ENCODE measurements around the gene MARCHF4. TPM values are rescaled to one million over a fixed set of nuclear protein-coding genes. Genes with fewer than 3 reads are reported as not detected.

Gene MARCHF4
- total and polyA plus RNA-seq, 4 donors: 0.13 TPM; not detected in 3

GRCh38 chr2:216348756-216349308 is 23.5 kb downstream of the MARCHF4 start:
- no peaks in the 10 kb centered on the region for H3K9me3 ChIP-seq (ENCODE audit: control insufficient read depth, low read length)
- intact Hi-C loops (cut with DNase I): no loop called here

DNA sequence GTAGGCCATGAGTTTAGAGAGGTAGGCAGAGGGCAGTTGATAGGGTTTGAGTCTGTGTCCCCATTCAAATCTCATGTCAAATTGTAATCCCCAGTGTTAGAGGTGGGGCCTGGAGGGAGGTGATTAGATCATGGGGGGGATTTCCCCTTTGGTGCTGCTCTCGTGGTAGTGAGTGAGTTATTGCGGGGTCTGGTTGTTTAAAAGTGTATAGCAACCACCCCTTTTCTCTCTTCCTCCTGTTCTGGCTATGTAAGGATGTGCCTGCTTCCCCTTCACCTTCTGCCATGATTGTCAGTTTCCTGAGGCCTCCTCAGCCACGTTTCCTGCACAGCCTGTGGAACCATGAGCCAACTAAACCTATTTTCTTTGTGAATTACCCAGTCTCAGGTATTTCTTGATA is 25.5 kb downstream of the MARCHF4 start:
- WGBS, 2 donors: 73 to 89% methylated on average over 3 of the region's 3 CpGs
- intact Hi-C loops (cut with DNase I): no loop called here
- Histone ChIP-seq H3K36me3 (ENCODE audit: control insufficient read depth in 1 of 2, insufficient read depth in 2 of 2, low read length in 1 of 2) (no peaks in the 10 kb centered on the region), H3K4me3 (ENCODE audit: low read length in 2 of 2) (no peak overlapping the region), H3K4me1 (ENCODE audit: control insufficient read depth in 1 of 2, insufficient read depth in 2 of 2, low read length in 2 of 2) (no peaks in the 10 kb centered on the region), H3K27me3 (ENCODE audit: control insufficient read depth in 1 of 2, insufficient read depth in 2 of 2, low read length in 1 of 2) (no peaks in the 10 kb centered on the region), H3K27ac (ENCODE audit: low read depth in 1 of 2, low read length in 2 of 2) (no peak overlapping the region), H3K9me3 (ENCODE audit: control insufficient read depth, low read length) (no peaks in the 10 kb centered on the region)
- DNase-seq (no peak), ATAC-seq (ENCODE audit: low FRiP score) (no peak)

More at GRCh38 chr2:216348756-216349308, 23.5 kb downstream of the MARCHF4 start:
- WGBS, 2 donors: 67 to 73% methylated on average over 3 of the region's 3 CpGs
- H3K27me3 ChIP-seq (ENCODE audit: control insufficient read depth in 1 of 2, insufficient read depth in 2 of 2, low read length in 1 of 2): no peaks in the 10 kb centered on the region
- no peak overlapping the region for H3K27ac ChIP-seq (ENCODE audit: low read depth in 1 of 2, low read length in 2 of 2)
- DNase-seq (no peak), ATAC-seq (ENCODE audit: low FRiP score) (no peak)
- no peak overlapping the region for H3K4me3 ChIP-seq (ENCODE audit: low read length in 2 of 2)
- H3K4me1 ChIP-seq (ENCODE audit: control insufficient read depth in 1 of 2, insufficient read depth in 2 of 2, low read length in 2 of 2): no peaks in the 10 kb centered on the region
- H3K36me3 ChIP-seq (ENCODE audit: control insufficient read depth in 1 of 2, insufficient read depth in 2 of 2, low read length in 1 of 2): no peaks in the 10 kb centered on the region

- 43 to 59% methylated on average over 3 of the region's 3 CpGs for WGBS, 2 donors
- Histone ChIP-seq H3K27ac (ENCODE audit: low read depth in 1 of 2, low read length in 2 of 2) (no peak overlapping the region), H3K4me3 (ENCODE audit: low read length in 2 of 2) (no peak overlapping the region), H3K27me3 (ENCODE audit: control insufficient read depth in 1 of 2, insufficient read depth in 2 of 2, low read length in 1 of 2) (no peaks in the 10 kb centered on the region), H3K9me3 (ENCODE audit: control insufficient read depth, low read length) (no peaks in the 10 kb centered on the region), H3K4me1 (ENCODE audit: control insufficient read depth in 1 of 2, insufficient read depth in 2 of 2, low read length in 2 of 2) (no peaks in the 10 kb centered on the region), H3K36me3 (ENCODE audit: control insufficient read depth in 1 of 2, insufficient read depth in 2 of 2, low read length in 1 of 2) (no peaks in the 10 kb centered on the region)
- intact Hi-C loops (cut with DNase I): no loop called here
- DNase-seq (no peak), ATAC-seq (ENCODE audit: low FRiP score) (no peak)
These were observed 26.4 kb downstream of the MARCHF4 start for GRCh38 chr2:216345846-216346245.

DNA sequence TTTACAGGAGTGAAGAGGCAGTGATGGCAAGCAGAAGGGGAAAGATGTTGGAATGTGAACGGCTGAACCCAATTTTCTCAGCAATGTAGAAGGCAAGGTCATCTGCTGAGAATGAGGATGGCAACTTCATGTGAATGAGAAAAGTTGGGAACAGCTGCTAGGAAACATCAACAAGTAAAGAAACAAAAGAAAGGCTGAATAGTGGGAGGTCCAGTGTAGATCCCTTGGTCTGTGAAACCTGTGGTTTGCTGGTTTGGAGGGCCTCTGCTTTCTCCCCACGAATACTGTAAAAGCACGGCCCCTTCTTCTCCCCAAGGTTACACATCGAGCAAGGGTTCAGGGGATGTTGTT is 27.4 kb downstream of the MARCHF4 start:
- Histone ChIP-seq H3K4me1 (ENCODE audit: control insufficient read depth in 1 of 2, insufficient read depth in 2 of 2, low read length in 2 of 2) (no peaks in the 10 kb centered on the region), H3K27ac (ENCODE audit: low read depth in 1 of 2, low read length in 2 of 2) (no peak overlapping the region), H3K4me3 (ENCODE audit: low read length in 2 of 2) (no peak overlapping the region), H3K9me3 (ENCODE audit: control insufficient read depth, low read length) (no peaks in the 10 kb centered on the region), H3K36me3 (ENCODE audit: control insufficient read depth in 1 of 2, insufficient read depth in 2 of 2, low read length in 1 of 2) (no peaks in the 10 kb centered on the region), H3K27me3 (ENCODE audit: control insufficient read depth in 1 of 2, insufficient read depth in 2 of 2, low read length in 1 of 2) (no peaks in the 10 kb centered on the region)
- intact Hi-C loops (cut with DNase I): no loop called here
- no peak for ATAC-seq (ENCODE audit: low FRiP score)
- WGBS, 2 donors: 43 to 50% methylated on average over 4 of the region's 4 CpGs
- no peak for DNase-seq

DNA sequence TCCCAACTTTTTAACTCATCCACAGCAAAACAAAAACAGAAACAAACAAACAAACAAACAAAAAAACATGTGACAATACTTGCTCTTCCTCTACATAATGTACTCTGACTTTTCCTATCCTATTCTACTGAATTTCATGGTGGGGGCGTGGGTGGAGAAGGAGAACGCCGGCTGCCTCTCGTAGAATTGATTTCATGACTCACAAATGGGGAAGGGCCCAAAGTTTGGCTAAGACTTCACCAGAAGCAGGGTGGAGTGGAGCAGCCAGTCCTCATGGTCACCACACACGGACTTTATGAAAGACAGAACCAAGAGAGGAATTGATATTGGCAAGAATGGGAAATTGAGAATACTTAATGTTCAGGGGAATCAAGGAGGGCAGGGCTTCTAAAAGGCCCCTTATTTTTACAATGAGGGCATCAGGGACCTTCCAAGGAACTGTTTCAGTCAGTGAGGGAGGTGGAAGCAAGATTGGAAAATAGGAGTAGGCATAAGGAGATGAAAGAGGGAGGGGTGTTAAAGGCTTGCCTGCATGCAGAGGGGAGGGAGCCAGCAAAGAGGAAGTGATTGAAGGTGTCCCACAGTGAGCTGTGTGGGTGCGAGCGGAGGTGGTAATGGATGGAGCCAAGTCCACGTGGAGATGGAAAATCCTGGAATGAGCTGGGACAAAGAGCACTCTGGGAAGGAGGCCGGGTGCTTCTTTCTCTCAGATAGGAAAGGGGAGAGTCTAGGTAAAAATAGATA is 27.9 kb downstream of the MARCHF4 start:
- Histone ChIP-seq H3K36me3 (ENCODE audit: control insufficient read depth in 1 of 2, insufficient read depth in 2 of 2, low read length in 1 of 2) (no peaks in the 10 kb centered on the region), H3K27ac (ENCODE audit: low read depth in 1 of 2, low read length in 2 of 2) (no peak overlapping the region), H3K9me3 (ENCODE audit: control insufficient read depth, low read length) (no peaks in the 10 kb centered on the region), H3K4me1 (ENCODE audit: control insufficient read depth in 1 of 2, insufficient read depth in 2 of 2, low read length in 2 of 2) (no peaks in the 10 kb centered on the region), H3K4me3 (ENCODE audit: low read length in 2 of 2) (no peak overlapping the region), H3K27me3 (ENCODE audit: control insufficient read depth in 1 of 2, insufficient read depth in 2 of 2, low read length in 1 of 2) (no peaks in the 10 kb centered on the region)
- DNase-seq: no peak
- intact Hi-C loops (cut with DNase I): no loop called here
- WGBS, 2 donors: 73 to 75% methylated on average over 9 of the region's 9 CpGs
- ATAC-seq (ENCODE audit: low FRiP score): no peak

DNA sequence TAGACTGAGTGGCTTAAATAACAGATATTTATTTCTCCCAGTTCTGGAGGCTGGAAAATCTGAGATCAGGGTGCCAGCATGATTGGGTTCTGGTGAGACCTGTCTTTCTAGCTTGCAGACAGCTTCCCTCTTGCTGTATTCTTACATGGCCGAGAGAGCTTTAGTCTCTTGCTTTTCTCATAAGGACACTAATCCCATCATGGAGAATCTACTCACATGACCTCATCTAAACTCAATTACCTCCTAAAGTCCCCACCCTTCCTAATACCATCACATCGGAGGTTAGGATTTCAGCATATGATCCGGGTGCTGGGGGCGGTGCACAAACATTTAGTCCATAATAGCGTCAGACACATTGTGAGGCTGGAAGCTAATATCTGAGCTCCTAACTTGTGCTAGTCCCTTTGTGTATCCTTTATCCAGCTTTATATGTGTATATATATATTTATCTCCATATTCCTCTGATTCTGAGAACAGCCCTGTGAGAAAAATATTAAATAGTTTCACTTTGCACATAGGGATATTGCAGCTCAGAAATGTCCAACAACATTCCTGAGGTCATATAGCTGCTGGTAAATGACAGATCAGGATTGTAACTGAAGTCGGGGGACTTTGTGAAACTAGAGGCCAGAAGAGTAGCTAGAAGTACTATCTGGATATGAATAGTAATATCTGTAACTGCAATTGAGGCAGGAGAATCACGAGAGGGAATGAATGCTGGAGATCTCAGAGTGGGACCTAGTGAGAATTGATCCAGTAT is 28.9 kb downstream of the MARCHF4 start:
- Histone ChIP-seq H3K4me3 (ENCODE audit: low read length in 2 of 2) (no peak overlapping the region), H3K27ac (ENCODE audit: low read depth in 1 of 2, low read length in 2 of 2) (no peak overlapping the region), H3K36me3 (ENCODE audit: control insufficient read depth in 1 of 2, insufficient read depth in 2 of 2, low read length in 1 of 2) (no peaks in the 10 kb centered on the region), H3K4me1 (ENCODE audit: control insufficient read depth in 1 of 2, insufficient read depth in 2 of 2, low read length in 2 of 2) (no peaks in the 10 kb centered on the region), H3K27me3 (ENCODE audit: control insufficient read depth in 1 of 2, insufficient read depth in 2 of 2, low read length in 1 of 2) (no peaks in the 10 kb centered on the region), H3K9me3 (ENCODE audit: control insufficient read depth, low read length) (no peaks in the 10 kb centered on the region)
- 63 to 67% methylated on average over 7 of the region's 7 CpGs for WGBS, 2 donors
- DNase-seq (no peak), ATAC-seq (ENCODE audit: low FRiP score) (no peak)
- intact Hi-C loops (cut with DNase I): no loop called here

GRCh38 chr2:216341121-216341520 is 31.2 kb downstream of the MARCHF4 start:
- DNase-seq: no peak
- Histone ChIP-seq H3K9me3 (ENCODE audit: control insufficient read depth, low read length) (no peaks in the 10 kb centered on the region), H3K27me3 (ENCODE audit: control insufficient read depth in 1 of 2, insufficient read depth in 2 of 2, low read length in 1 of 2) (no peaks in the 10 kb centered on the region), H3K4me3 (ENCODE audit: low read length in 2 of 2) (no peak overlapping the region), H3K36me3 (ENCODE audit: control insufficient read depth in 1 of 2, insufficient read depth in 2 of 2, low read length in 1 of 2) (no peaks in the 10 kb centered on the region), H3K4me1 (ENCODE audit: control insufficient read depth in 1 of 2, insufficient read depth in 2 of 2, low read length in 2 of 2) (no peaks in the 10 kb centered on the region), H3K27ac (ENCODE audit: low read depth in 1 of 2, low read length in 2 of 2) (no peak overlapping the region)
- no peak for ATAC-seq (ENCODE audit: low FRiP score)
- intact Hi-C loops (cut with DNase I): no loop called here
- WGBS, 2 donors: 39 to 40% methylated on average over 3 of the region's 3 CpGs

DNA sequence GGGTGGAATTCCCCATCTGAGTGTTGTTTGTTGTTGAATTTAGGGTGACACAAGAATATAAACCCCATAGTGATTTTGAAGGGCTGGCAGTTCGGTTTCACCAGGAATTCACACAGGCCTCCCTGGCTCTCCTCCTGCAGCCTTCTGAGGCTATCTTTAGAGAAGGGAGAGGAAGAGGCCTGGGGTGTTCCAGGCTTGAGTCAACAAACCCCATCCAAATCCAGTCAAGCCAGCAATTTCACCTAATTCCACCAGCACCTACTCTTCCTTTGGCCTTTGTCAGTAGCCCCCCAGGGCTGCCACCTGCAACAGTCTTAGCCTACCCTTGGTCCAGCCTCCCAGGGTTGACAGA is 32.0 kb downstream of the MARCHF4 start:
- no peaks in the 10 kb centered on the region for H3K27me3 ChIP-seq (ENCODE audit: control insufficient read depth in 1 of 2, insufficient read depth in 2 of 2, low read length in 1 of 2)
- H3K27ac ChIP-seq (ENCODE audit: low read depth in 1 of 2, low read length in 2 of 2): peak overlapping the region; percentile 1 to 2
- H3K4me1 ChIP-seq (ENCODE audit: control insufficient read depth in 1 of 2, insufficient read depth in 2 of 2, low read length in 2 of 2): no peaks in the 10 kb centered on the region
- no peak for DNase-seq
- H3K36me3 ChIP-seq (ENCODE audit: control insufficient read depth in 1 of 2, insufficient read depth in 2 of 2, low read length in 1 of 2): no peaks in the 10 kb centered on the region
- no peaks in the 10 kb centered on the region for H3K9me3 ChIP-seq (ENCODE audit: control insufficient read depth, low read length)
- no peak overlapping the region for H3K4me3 ChIP-seq (ENCODE audit: low read length in 2 of 2)
- 0 to 6% methylated on average over 1 of the region's 1 CpG for WGBS, 2 donors
- ATAC-seq (ENCODE audit: low FRiP score): no peak
- intact Hi-C loops (cut with DNase I): no loop called here
